HG03432 (cell line): Measurements from ENCODE around the gene MST1.
"Not testable (repeated sequence)": the region's sequence is repeated elsewhere in the genome, so short reads cannot be mapped to it uniquely, and the experiment has no call there.

Experiments
- ATAC-seq: cut with Tn5 transposase; IDR thresholded peaks from one replicate; pipeline ENCODE4 v1.9.1; 2021; ENCODE audit warnings: mild to moderate bottlenecking, moderate library complexity; ENCODE audit not compliant: unreplicated experiment

MST1 gene

DNA sequence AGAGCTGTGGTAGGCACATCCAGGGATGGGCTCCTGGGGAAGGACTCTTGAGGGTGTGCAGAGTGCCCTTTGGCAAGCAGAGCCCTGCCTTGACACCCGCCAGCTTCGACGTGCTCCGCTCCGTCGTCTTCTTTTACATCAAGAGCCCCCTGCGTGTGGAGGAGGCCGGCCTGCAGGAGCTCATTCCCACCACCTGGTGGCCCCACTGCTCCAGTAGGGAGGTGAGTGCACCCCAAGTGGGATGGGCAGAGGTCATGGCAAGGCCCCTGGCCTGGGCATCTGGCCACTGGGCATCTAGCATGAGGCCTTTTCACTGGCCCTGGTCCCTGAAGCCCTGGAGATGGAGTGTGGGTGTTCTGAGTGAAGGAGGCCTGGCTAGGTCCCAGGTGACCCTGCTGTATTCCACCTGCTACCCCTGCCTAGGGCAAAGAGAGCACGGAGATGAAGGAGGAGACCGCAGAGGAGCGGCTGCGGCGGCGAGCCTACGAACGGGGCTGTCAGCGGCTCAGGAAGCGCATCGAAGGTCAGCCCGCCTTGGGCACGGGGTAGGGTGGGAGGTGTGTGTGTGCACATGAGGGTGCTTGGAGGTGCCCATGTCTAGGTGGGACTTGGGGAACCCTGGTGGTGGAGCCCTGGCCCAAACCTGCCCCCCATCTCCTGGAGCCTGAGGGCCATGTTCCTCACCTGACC lies 12.3 kb upstream of the MST1 start:
- ATAC-seq: no peak

DNA sequence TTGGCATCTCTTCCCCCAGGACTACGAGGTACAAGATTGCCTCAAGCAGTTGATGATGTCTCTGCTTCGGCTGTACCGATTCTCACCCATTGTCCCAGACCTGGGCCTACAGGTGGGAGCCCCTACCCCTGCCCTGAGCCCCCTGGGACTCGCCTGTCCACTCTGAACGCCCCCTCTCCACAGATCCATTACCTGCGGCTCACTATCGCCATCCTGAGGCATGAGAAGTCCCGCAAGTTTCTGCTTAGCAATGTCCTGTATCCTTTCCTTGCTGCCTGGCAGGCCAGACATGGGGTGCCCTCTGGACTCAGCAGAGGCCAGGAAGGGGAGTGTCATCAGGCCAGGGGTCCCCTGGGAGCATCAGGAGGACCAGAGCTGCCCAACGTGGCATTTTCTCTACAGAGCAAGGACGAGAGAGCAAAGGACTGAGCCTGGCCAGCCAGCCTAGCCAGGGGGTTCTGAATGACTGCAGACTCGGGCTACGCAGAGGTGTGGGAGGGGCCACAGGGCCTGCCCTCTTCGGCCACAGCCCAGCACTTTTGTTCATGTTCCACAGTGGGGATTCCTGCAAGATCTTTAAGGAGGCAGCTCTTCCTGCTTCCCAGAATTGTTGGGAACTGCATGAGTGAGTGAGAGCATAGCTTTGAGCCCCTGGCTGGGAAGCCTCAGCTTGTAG lies 11.3 kb upstream of the MST1 start:
- no peak for ATAC-seq

DNA sequence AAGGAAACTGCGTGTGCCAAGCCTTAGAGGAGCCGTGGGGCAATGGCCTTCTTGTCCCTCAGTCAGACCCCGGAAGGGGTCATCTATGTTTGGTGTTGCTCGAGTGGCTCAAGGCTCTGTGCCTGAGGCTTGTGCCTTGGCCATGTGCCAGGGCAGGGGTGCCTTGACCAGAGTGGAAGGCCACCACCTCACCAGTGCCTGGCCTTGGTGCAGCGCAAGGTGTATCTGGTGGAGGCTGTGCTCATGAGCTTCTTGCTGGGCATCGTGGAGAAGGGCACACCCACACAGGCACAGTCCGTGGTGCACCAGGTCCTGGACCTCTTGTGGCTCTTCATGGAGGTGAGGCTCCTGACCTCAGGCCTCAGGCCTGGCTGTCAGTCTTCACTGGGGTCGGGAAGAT lies 10.7 kb upstream of the MST1 start:
- ATAC-seq: no peak

DNA sequence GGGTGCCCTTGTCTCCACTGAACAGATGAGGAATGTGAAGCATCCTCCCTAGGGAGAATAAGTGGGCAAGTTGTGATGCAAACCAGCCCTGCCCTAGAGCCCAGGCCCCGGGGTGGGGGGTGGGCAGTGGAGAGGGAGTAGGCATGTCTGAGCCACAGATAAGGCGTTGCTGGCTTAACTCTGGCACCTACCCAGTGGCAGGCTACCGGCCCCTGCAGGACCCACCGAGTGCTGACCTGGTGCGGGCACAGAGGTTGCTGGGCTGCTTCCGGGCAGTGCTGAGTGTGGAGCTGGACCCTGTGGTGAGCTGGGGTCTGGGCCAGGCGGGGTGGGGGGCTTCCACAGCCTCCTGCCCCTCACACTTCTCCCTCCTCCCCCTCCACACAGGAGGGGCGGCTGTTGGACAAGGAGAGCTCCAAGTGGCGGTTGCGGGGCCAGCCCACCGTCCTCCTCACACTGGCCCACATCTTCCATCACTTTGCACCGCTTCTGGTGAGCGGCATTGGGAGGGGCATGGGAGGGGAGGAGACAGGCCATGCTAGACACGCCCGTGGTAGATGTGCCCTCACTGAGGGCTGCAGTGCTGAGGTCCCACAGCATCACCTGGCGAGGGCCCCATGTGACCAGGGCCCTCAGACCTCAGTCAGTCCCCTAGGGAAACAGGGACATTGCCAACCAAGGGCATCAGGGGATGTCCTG lies 10.2 kb upstream of the MST1 start:
- ATAC-seq: no peak

DNA sequence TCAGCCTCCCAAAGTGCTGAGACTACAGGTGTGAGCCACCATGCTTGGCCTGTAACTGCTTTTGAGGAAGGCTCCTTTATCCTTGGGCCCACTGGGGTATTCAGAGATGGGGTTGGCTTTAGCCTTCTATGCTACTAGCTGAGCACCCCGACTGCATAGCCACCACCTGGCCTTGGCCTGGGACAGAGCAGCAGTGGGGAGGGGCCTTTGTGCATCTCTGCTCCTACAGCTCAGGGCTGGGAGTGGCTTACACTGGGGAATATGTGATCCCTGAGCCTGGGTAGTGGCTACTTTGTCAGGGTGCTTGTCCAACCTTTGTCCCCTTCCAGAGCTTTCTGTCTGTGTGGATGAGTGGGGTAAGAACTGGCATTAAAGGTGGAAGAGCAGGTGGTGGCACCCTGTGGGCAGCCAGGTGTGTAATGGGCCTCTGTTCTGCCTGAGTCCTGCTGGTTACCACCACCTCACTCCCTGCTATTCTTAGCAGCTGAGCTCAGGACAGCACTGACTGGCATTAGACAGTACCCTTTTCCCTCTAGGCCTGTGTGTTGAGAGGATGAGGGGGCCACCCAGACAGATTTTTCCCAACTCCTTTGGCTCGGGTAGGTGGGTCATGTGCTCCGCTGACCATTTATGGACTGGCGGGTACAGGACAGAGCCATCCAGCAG lies 6.2 kb upstream of the MST1 start:
- not testable (repeated sequence) for ATAC-seq

GRCh38 chr3:49694409-49695070 lies 5.3 kb upstream of the MST1 start:
- ATAC-seq: not testable (repeated sequence)

DNA sequence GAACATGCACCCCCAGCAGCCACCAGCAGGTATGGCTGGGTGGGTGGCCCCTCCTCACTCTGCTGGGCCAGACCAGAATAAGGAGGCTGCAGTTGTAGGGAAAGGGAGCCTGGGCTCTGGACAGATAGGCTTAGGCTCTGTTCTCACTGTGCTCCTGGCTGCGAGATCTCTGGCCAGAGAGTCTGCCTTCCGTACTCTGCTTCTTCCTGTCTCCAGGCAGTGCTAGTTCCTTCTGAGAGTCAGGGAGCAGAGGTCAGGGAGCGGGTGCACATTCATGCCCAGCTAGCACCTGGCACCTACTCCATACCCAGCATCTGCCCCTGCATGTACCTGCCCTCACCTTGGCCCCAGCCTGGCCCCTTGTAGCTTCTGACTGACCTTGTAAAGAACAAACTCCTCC lies 2.2 kb upstream of the MST1 start:
- not testable (repeated sequence) for ATAC-seq

GRCh38 chr3:49690856-49691255 lies 1.6 kb upstream of the MST1 start:
- ATAC-seq: not testable (repeated sequence)

- not testable (repeated sequence) for ATAC-seq
These were observed 792 bp upstream of the MST1 start for GRCh38 chr3:49689908-49690624.

GRCh38 chr3:49688338-49689045 lies 782 bp downstream of the MST1 start:
- ATAC-seq: peak; percentile 1

- not testable (repeated sequence) for ATAC-seq
These were observed 1.9 kb downstream of the MST1 start for GRCh38 chr3:49687424-49687795.

GRCh38 chr3:49686769-49687423 lies 2.4 kb downstream of the MST1 start:
- not testable (repeated sequence) for ATAC-seq

DNA sequence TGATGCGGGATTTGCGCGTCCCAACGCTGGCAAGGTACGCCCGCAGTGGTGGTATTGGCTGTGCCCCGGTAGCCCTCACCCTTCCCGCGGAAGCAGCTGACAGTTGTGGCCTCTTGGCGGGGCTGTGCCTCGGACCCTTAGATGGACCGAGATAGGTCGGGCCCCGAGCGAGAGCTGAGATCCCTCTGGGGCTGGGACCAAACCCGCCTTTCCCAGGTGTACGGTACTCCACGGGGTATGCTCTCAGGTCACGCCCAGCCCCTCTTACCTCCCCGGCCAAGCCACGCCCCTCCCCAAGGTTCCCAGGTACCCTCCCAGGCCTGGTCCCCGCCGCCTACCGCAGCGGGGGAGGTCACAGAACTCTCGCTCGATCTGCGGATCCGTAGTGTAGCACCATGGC lies 2.9 kb downstream of the MST1 start:
- not testable (repeated sequence) for ATAC-seq

DNA sequence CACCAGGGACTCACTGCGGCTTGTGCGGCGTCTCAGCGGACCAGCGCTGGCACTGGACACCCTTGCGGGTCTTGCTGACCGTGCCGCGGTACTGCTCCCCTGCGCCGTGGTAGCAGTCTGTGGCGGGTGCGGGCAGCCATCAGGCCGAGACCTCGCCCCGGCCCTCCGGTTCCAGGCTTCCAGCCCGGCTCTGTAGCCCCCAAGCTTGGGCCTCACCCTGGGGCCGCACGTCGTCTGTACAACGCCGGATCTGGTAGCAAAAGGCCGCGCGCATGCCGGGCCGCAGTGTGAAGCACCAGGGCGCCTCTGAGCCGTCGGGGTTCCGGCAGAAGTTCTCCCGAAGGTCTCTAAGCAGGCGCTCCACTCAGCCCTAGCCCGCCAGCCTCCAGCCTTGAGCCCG lies 3.4 kb downstream of the MST1 start:
- ATAC-seq: not testable (repeated sequence)

GRCh38 chr3:49685103-49685502 lies 4.2 kb downstream of the MST1 start:
- ATAC-seq: not testable (repeated sequence)

DNA sequence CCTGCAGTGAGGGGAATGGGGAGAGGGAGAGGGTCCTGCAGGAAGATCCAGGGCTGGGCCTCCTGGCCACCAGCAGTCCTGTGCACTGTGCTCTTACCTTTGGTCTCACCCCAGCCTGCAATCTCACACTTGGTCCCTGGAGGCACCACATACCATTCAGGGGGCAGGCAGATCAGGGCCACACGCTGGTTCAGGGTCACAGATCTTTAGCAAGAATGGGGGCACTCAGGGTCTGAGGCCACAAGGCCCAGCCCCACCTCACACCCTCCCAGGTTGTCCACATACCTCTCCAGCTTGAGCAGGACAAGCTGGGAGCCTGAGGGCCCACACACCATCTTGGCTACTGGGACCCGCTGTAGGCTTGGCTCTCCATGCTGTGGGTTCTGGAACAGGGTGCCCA lies 4.8 kb downstream of the MST1 start:
- ATAC-seq: not testable (repeated sequence)

GRCh38 chr3:49683162-49683561 lies 6.1 kb downstream of the MST1 start:
- no peak for ATAC-seq

- ATAC-seq: no peak
These were observed 7.7 kb downstream of the MST1 start for GRCh38 chr3:49681543-49681942.

- ATAC-seq: no peak
These were observed 8.1 kb downstream of the MST1 start for GRCh38 chr3:49681232-49681522.
